K562 (cell line): ENCODE data around the gene SLC2A10. TPM values are rescaled to one million over a fixed set of nuclear protein-coding genes. Genes with fewer than 3 reads are reported as not detected.
A peak's percentile ranks its signal among the peaks of the same experiment; 100 is the strongest.

Source experiments
- ATAC-seq: fragments of 200-7000 bp; cut with Tn5 transposase; 3 replicates; pipeline ENCODE4 v1.9.1; 2020; ENCODE audit warnings: moderate library complexity
- BruUV-seq: library from RNA; stranded (reverse); fragments of 400-500 nt; replicated peaks from 2 replicates; lab custom pipeline; 2021; lab: Mats Ljungman, UMichigan
- CTCF ChIA-PET: fragments of 300-600 bp; formaldehyde crosslinking; extraction: SDS; loops from one replicate; lab custom pipeline; 2021; ENCODE audit warnings: low intra/inter-chr PET ratio; lab: Yijun Ruan, JAX
- POLR2A ChIA-PET: fragments of 300-600, 350-650 bp; sonication (Branson Sonifier 250); formaldehyde crosslinking; extraction: SDS; loops from one replicate; lab custom pipeline; 2021; ENCODE audit warnings: antibody characterized with exemption, inconsistent platforms; lab: Yijun Ruan, JAX
- DNase-seq, 4 experiments: peaks; one replicate each; pipeline versions ENCODE4 v3.0.0 to v3.0.0-alpha.2; 2011 to 2018; ENCODE audit warnings: low spot score in 3 of 4, mixed read lengths in 3 of 4; ENCODE audit errors: extremely low read depth in 1 of 4
- FAIRE-seq: peaks from 2 replicates; lab custom pipeline; 2011; peaks lifted over from hg19 to GRCh38; lab: Jason Lieb, UNC
- H2AFZ ChIP-seq: 2 replicates; pipeline ENCODE4 v1.6.0; 2011; ENCODE audit warnings: low read depth, low read length, control low read depth, inconsistent platforms
- H3K27ac ChIP-seq: fragments of 200-600 bp; 3 replicates; pipeline ENCODE4 v1.8.0; 2011; ENCODE audit warnings: low read depth, mild to moderate bottlenecking, control low read depth, inconsistent platforms, low read length, moderate library complexity, mixed read lengths; ENCODE audit errors: extremely low read depth
- H3K27me3 ChIP-seq, 2 experiments: fragments of 300-600 bp in 1 of 2; 2 replicates in 1 of 2; 3 replicates in 1 of 2; pipeline versions ENCODE4 v1.6.0 to v1.8.0; 2011; ENCODE audit warnings: inconsistent platforms in 2 of 2, low read length in 2 of 2, mild to moderate bottlenecking in 1 of 2, mixed read lengths in 1 of 2, moderate library complexity in 1 of 2; ENCODE audit not compliant: control insufficient read depth in 2 of 2, insufficient read depth in 2 of 2
- H3K36me3 ChIP-seq: fragments of 300-600 bp; 3 replicates; pipeline ENCODE4 v1.8.0; 2011; ENCODE audit warnings: mild to moderate bottlenecking, low read length, inconsistent platforms; ENCODE audit not compliant: control insufficient read depth, insufficient read depth
- H3K4me1 ChIP-seq, 2 experiments: fragments of 200-600 bp in 1 of 2; replicated peaks in 1 of 2; 2 replicates in 1 of 2; 3 replicates in 1 of 2; pipeline versions ENCODE4 v1.5.1 to v1.8.0; 2011; ENCODE audit warnings: inconsistent platforms in 2 of 2, low read length in 2 of 2, mild to moderate bottlenecking in 1 of 2, mixed read lengths in 1 of 2, moderate library complexity in 1 of 2; ENCODE audit not compliant: control insufficient read depth in 2 of 2, insufficient read depth in 2 of 2
- H3K4me2 ChIP-seq: 2 replicates; pipeline ENCODE4 v1.6.1; 2011; ENCODE audit warnings: low read length, control low read depth, inconsistent platforms, mixed read lengths; ENCODE audit not compliant: insufficient read depth
- H3K4me3 ChIP-seq: fragments of 200-600 bp; sonication (generic), shearing (Covaris generic); 2 replicates; pipeline ENCODE4 v1.5.1; 2016; ENCODE audit warnings: control low read depth, inconsistent platforms
- H3K79me2 ChIP-seq: fragments of 200-600 bp; 3 replicates; pipeline ENCODE4 v1.8.0; 2011; ENCODE audit warnings: low read length, inconsistent platforms; ENCODE audit not compliant: control insufficient read depth, insufficient read depth
- H3K9ac ChIP-seq, 2 experiments: 2 replicates each; pipeline versions ENCODE4 v1.6.0 to v1.6.1; 2011; ENCODE audit warnings: low read depth in 2 of 2, low read length in 2 of 2, control low read depth in 1 of 2, inconsistent platforms in 1 of 2, mild to moderate bottlenecking in 1 of 2, mixed read lengths in 1 of 2; ENCODE audit not compliant: insufficient read depth in 1 of 2
- H3K9me1 ChIP-seq: one replicate; pipeline ENCODE4 v1.6.0; 2011; ENCODE audit warnings: inconsistent platforms, mild to moderate bottlenecking, low read length, moderate library complexity; ENCODE audit not compliant: control insufficient read depth, insufficient read depth
- H3K9me3 ChIP-seq: replicated peaks from 2 replicates; pipeline ENCODE4 v1.5.1; 2011; ENCODE audit warnings: low read depth, low read length, inconsistent platforms; ENCODE audit not compliant: control insufficient read depth, insufficient read depth
- H4K20me1 ChIP-seq: replicated peaks from 2 replicates; pipeline ENCODE4 v1.6.1; 2011; ENCODE audit warnings: low read length, inconsistent platforms, mixed read lengths; ENCODE audit not compliant: control insufficient read depth, insufficient read depth
- ASH1L ChIP-seq: fragments of 450-650 bp; IDR thresholded peaks from 2 replicates; pipeline ENCODE4 v1.6.1; 2018; ENCODE audit warnings: borderline replicate concordance, mild to moderate bottlenecking, low read depth; ENCODE audit not compliant: partially characterized antibody
- BRCA1 ChIP-seq, 2 experiments: fragments of 450-650 bp in 1 of 2; sonication (generic) in 1 of 2; formaldehyde crosslinking in 1 of 2; IDR thresholded peaks; 2 replicates each; pipeline versions ENCODE4 v1.5.0 to v1.6.1; 2017 to 2020; ENCODE audit warnings: mild to moderate bottlenecking in 1 of 2, missing genetic modification reagents in 1 of 2
- CREB1 ChIP-seq, 2 experiments: sonication (generic) in 1 of 2; formaldehyde crosslinking in 1 of 2; IDR thresholded peaks; 2 replicates each; pipeline versions ENCODE4 v1.6.1 to v1.8.0; 2012 to 2022; ENCODE audit warnings: inconsistent platforms in 1 of 2, mild to moderate bottlenecking in 1 of 2, missing genetic modification reagents in 1 of 2, moderate library complexity in 1 of 2
- DPF2 ChIP-seq: fragments of 450-650 bp; IDR thresholded peaks from 2 replicates; pipeline ENCODE4 v1.6.1; 2016
- E2F6 ChIP-seq, 2 experiments: IDR thresholded peaks; 2 replicates each; pipeline ENCODE4 v1.6.1; 2011; ENCODE audit warnings: borderline replicate concordance in 1 of 2, control low read depth in 1 of 2, low read depth in 1 of 2, low read length in 1 of 2, mild to moderate bottlenecking in 1 of 2, mixed read lengths in 1 of 2, moderate library complexity in 1 of 2; ENCODE audit not compliant: insufficient read depth in 1 of 2, insufficient read length in 1 of 2, poor library complexity in 1 of 2, severe bottlenecking in 1 of 2; ENCODE audit errors: extremely low read depth in 1 of 2
- FOXA3 ChIP-seq, 2 experiments: fragments of 450-650 bp in 1 of 2; sonication (generic) in 1 of 2; formaldehyde crosslinking; IDR thresholded peaks in 1 of 2; conservative IDR thresholded peaks in 1 of 2; 2 replicates each; pipeline versions ENCODE4 v1.4.0 to v1.8.0; 2020 to 2022; ENCODE audit warnings: mild to moderate bottlenecking in 2 of 2, missing genetic modification reagents in 1 of 2
- MCM2 ChIP-seq: fragments of 450-650 bp; IDR thresholded peaks from 2 replicates; pipeline ENCODE4 v1.6.1; 2017; ENCODE audit warnings: low read depth, mild to moderate bottlenecking
- MECOM ChIP-seq: fragments of 250-450 bp; sonication (Bioruptor Pico); IDR thresholded peaks from 2 replicates; pipeline ENCODE4 v1.8.0; 2022; ENCODE audit warnings: inconsistent platforms
- MTA1 ChIP-seq: fragments of 450-650 bp; IDR thresholded peaks from 2 replicates; pipeline ENCODE4 v1.6.1; 2017; ENCODE audit warnings: borderline replicate concordance
- POLR2B ChIP-seq: fragments of 450-650 bp; IDR thresholded peaks from 2 replicates; pipeline ENCODE4 v1.6.1; 2018; ENCODE audit warnings: low read depth; ENCODE audit not compliant: partially characterized antibody
- TOE1 ChIP-seq, 2 experiments: fragments of 450-650 bp in 1 of 2; sonication (generic) in 1 of 2; formaldehyde crosslinking in 1 of 2; IDR thresholded peaks; 2 replicates each; pipeline versions ENCODE4 v1.7.1 to v1.8.0; 2016 to 2022; ENCODE audit warnings: borderline replicate concordance in 2 of 2, mild to moderate bottlenecking in 2 of 2, antibody characterized with exemption in 1 of 2, inconsistent platforms in 1 of 2, low read depth in 1 of 2, missing genetic modification reagents in 1 of 2, moderate library complexity in 1 of 2
- ZEB2 ChIP-seq: fragments of 450-650 bp; IDR thresholded peaks from 2 replicates; pipeline ENCODE4 v1.6.1; 2016
- ZNF143 ChIP-seq: sonication (generic); formaldehyde crosslinking; IDR thresholded peaks from 2 replicates; pipeline ENCODE4 v1.9.0; 2022; ENCODE audit warnings: mild to moderate bottlenecking, missing genetic modification reagents
- ZNF354B ChIP-seq: fragments of 250-450 bp; sonication (Bioruptor Pico); IDR thresholded peaks from 2 replicates; pipeline ENCODE4 v1.4.0; 2020
- ZNF431 ChIP-seq: sonication (generic); formaldehyde crosslinking; IDR thresholded peaks from 2 replicates; pipeline ENCODE4 v1.8.0; 2022; ENCODE audit warnings: mild to moderate bottlenecking, missing genetic modification reagents
- WGBS: fragments of 100-300 bp; shearing (Covaris generic); methylation state at CpG from one replicate; pipeline ENCODE4 v1.1.6; 2016; ENCODE audit warnings: low coverage, mixed read lengths; ENCODE audit not compliant: insufficient coverage; ENCODE audit errors: missing lambda C conversion rate; 5-methylcytosine and 5-hydroxymethylcytosine counted together
- in situ Hi-C: fragments of 300-500 bp; cut with MboI; formaldehyde crosslinking; loops from 4 replicates; pipeline ENCODE4 v1.15.0; 2018; ENCODE audit warnings: inconsistent platforms, mixed read lengths
- intact Hi-C: fragments of 100-400 bp; cut with micrococcal nuclease; formaldehyde crosslinking; loops from 2 replicates; pipeline ENCODE4 v1.14.2; 2022
- polyA plus RNA-seq, 8 experiments: library from polyadenylated mRNA; depleted of rRNA in 4 of 8; stranded (reverse) in 5 of 8; unstranded in 3 of 8; fragments of >200 nt; fragmentation: Nextera tagmentation in 2 of 8; fragmentation: Illumina TruSeq in 1 of 8; extraction: Ambion mirVana in 2 of 8; extraction: Trizol in 1 of 8; gene quantifications; 2 replicates each; pipeline versions ENCODE4 v1.2.1 to v1.2.3, GENCODE V29; 2011 to 2014; ENCODE audit warnings: inconsistent platforms in 1 of 8, missing spikeins in 1 of 8
- total RNA-seq, 7 experiments: library from RNA; depleted of rRNA in 6 of 7; stranded (reverse); fragments of >200 nt in 6 of 7; fragmentation: Illumina TruSeq in 2 of 7; extraction: Trizol in 2 of 7; gene quantifications; 2 replicates each; pipeline versions ENCODE4 v1.2.1 to v1.2.3, GENCODE V29; 2011 to 2021; ENCODE audit warnings: low replicate concordance in 1 of 7
- TF ChIP-seq, protein P1 (sequence below): fragments of 450-650 bp; IDR thresholded peaks from 2 replicates; pipeline ENCODE4 v1.6.1; 2016; ENCODE audit warnings: borderline replicate concordance

The SLC2A10 gene
- total and polyA plus RNA-seq, 9 of the 15 experiments (the other 6 are each of a cell fraction or from before 2014, with no cell fraction given) = 0.01 to 1.8 (median 0.10) TPM

DNA sequence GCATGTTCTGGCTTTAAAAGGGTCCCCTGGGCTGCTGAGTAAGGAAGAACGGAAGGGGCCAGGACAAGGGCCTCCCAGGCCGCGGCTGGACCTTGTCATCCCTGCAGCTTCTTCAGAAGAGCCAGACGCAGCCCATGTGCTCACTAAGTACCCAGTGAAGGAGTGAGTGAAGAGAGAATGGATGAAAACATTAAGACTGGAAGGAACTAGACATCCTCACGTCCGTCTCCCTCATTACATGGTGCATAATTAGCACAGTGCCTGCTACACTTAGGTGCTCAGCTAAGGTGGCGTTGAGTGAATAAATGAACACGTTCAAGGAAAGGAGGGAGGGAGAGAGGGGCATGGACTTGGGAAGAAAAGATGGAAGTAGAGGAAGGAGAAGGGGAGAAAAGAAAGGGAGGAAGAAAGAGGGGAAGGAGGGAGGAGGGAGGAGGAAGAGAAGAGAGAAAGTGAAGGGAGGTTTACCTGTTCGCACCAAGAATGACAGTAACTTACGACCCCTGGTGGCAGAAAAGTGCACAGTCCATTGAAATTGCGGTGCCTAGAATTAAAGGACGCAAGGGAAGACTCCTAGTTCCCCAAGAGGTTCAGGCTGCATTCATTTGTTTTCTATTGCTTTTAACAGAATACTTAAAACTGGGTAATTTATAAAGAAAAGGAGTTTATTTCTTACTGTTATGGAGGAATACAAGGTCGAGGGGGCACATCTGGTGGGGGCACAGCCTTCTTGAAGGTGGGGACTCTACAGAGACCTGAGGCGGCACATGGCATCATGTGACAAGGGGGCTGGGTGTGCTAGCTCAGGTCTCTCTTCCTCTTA is 28.2 kb upstream of the SLC2A10 start:
- POLR2A ChIA-PET = no interaction called here
- BruUV-seq = no TSS peak
- FAIRE-seq = peak; percentile 80
- peaks cover 4% of the 10 kb centered on the region for H3K9me1 ChIP-seq
- no peak overlapping the region for H3K27ac ChIP-seq
- peak; percentile 56 to 81 (median 62) for DNase-seq
- peaks cover 62% of the 10 kb centered on the region for H3K79me2 ChIP-seq
- H3K36me3 ChIP-seq = peaks cover 37% of the 10 kb centered on the region
- in situ Hi-C loops (no loop called here), intact Hi-C loops (loop anchor here (5.0 kb wide), 1 partner anchor 34 kb away; no protein-coding TSS in a partner anchor)
- peaks cover 3 to 25% of the 10 kb centered on the region in 2 experiments; a peak in 4 of 5 replicates for H3K4me1 ChIP-seq
- H3K4me2 ChIP-seq = no peak overlapping the region
- WGBS = 52% methylated on average over 14 of the region's 14 CpGs
- H3K9me3 ChIP-seq = no peaks in the 10 kb centered on the region
- H3K27me3 ChIP-seq = no peaks in the 10 kb centered on the region
- peak; percentile 46 for ATAC-seq
- H3K9ac ChIP-seq = no peak overlapping the region
- H2AFZ ChIP-seq = no peak overlapping the region
- H3K4me3 ChIP-seq = no peak overlapping the region
- CTCF ChIA-PET = interaction anchor here (0.6 to 1.7 kb wide), 4 partner anchors 45 to 659 kb away, joined by 3 to 10 read pairs (median 4); no protein-coding TSS in a partner anchor
- H4K20me1 ChIP-seq = peaks cover 3% of the 10 kb centered on the region; the same call in 1 of the 2 replicates
- TF ChIP-seq ZEB2 (peak; percentile 75), FOXA3 (CRISPR knock-in tag; conservative IDR thresholded peaks at IDR 0.05 in 1 of 2, IDR thresholded peaks at IDR 0.05 in 1 of 2) (no peak), ZNF354B (CRISPR knock-in tag) (no peak), POLR2B (peak; percentile 17), CREB1 (IDR thresholded peaks at IDR 0.05) (no peak), CREB1 (CRISPR knock-in tag; IDR thresholded peaks at IDR 0.05) (no peak), ZNF143 (CRISPR knock-in tag) (no peak), DPF2 (peak; percentile 48), MTA1 (peak; percentile 66; the same call in 1 of the 2 replicates), BRCA1 (IDR thresholded peaks at IDR 0.05) (no peak), BRCA1 (CRISPR knock-in tag; IDR thresholded peaks at IDR 0.05) (no peak), ZNF431 (CRISPR knock-in tag) (no peak), MECOM (no peak), MCM2 (no peak), TOE1 (IDR thresholded peaks at IDR 0.05; ENCODE audit: borderline replicate concordance) (peak; percentile 65; the same call in 1 of the 2 replicates), TOE1 (CRISPR knock-in tag; IDR thresholded peaks at IDR 0.05; ENCODE audit: borderline replicate concordance, low read depth) (no peak), E2F6 (IDR thresholded peaks at IDR 0.05; ENCODE audit: borderline replicate concordance in 1 of 2, extremely low read depth in 1 of 2, insufficient read depth in 1 of 2, insufficient read length in 1 of 2, low read depth in 1 of 2, low read length in 1 of 2, poor library complexity in 1 of 2, severe bottlenecking in 1 of 2) (no peak), ASH1L (peak; percentile 19)
- TF ChIP-seq, protein P1, sequence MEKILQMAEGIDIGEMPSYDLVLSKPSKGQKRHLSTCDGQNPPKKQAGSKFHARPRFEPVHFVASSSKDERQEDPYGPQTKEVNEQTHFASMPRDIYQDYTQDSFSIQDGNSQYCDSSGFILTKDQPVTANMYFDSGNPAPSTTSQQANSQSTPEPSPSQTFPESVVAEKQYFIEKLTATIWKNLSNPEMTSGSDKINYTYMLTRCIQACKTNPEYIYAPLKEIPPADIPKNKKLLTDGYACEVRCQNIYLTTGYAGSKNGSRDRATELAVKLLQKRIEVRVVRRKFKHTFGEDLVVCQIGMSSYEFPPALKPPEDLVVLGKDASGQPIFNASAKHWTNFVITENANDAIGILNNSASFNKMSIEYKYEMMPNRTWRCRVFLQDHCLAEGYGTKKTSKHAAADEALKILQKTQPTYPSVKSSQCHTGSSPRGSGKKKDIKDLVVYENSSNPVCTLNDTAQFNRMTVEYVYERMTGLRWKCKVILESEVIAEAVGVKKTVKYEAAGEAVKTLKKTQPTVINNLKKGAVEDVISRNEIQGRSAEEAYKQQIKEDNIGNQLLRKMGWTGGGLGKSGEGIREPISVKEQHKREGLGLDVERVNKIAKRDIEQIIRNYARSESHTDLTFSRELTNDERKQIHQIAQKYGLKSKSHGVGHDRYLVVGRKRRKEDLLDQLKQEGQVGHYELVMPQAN = peak; percentile 57; the same call in 1 of the 2 replicates
